Measurements from ENCODE around the gene DMD.

Gene DMD

DNA sequence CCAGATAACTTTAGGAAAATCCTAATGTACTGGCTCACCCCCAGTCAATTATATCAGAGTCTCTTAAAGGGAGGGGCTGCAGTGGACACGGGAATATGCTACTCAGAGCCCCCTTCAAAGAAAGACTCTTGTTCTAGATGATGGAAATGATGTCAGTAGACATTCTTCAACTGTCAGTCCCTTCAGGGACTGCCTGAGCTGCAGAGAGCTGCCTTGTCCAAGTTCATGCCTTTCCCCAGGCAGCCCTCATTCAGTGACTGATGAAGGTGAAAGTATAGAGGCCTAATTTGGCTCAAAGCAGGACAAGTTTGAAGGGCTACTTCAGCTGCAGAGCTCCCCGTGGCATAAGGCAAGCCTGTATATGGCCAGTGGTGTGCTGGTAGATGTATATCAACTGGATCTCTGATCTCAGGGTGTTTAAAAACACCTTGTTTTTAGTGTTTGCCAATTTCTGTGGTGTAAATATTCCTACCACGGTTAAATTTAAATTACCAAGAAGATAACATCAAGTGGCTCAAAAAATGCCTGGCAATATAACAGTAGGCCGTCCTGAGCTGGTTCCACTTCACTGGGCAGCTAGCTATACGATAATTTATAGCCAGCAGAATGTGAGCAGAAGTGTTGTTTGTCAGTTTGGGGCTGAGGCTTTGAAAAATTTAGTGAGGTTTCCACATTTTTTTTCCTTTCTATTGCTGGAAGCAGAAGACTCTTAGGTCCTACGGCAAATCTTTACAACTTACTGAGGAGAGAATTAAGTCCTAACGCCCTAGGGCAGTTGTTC lies 1390.7 kb downstream of the DMD start:
- FAIRE-seq = no peak

- no peak for FAIRE-seq
Observed at GRCh38 chrX:31819455-31819854, 1391.9 kb downstream of the DMD start.

DNA sequence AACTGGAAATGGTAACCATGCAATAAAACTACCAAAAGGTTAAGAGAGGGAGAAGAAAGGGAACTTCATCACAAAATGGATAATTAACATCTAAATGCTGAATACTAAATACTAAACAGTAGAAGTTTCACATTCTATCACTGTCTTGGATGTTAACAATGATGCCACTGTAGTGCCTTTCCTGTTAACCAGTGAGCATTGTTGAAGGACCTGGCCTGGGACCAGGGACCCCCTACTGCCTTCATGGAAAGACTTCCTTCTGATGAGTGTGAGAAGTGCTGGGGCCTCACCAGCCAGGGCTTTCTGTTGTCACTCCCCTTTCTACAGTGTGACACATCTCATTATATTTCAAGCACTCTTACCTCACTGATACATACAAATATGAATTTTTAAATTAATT lies 1400.2 kb downstream of the DMD start:
- FAIRE-seq = no peak

DNA sequence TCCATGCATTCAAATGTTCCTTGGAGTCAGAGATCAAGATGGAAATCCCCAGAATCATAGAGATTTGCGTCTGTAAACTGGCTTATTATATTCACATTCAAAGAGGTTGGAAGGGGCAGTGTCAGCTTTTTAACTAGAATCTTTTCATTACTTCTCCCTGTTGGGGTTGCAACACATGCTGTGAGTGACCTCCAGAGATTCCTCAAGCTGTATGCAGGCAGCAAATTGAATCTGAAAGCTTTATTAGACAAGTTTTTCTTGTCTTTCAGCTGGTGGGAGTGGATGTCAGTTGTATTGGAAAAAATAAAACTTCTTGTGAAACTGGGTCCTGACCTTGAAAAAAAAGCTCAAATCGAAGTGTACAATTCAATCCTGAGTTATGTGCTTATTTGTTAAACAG lies 1403.0 kb downstream of the DMD start:
- peak; percentile 45 for FAIRE-seq

DNA sequence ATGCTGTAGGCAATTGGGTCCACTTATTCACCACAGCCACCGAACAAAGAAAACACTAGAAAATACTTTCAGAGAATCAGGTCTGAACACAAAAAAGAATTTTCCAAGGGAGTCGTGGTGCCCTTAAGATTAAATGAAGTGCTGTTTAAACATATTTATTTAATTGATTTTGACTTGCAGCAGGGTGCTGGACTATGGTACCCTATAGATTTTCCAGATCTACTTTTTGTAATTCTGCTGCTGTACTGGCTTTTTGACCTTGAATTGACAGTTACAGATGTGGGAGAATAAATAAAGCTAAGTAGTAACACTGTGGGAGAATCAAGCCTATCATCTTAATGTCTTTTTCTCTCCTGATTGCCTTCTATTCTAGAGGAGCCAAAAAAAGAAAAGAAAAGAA lies 1404.2 kb downstream of the DMD start:
- FAIRE-seq = no peak

DNA sequence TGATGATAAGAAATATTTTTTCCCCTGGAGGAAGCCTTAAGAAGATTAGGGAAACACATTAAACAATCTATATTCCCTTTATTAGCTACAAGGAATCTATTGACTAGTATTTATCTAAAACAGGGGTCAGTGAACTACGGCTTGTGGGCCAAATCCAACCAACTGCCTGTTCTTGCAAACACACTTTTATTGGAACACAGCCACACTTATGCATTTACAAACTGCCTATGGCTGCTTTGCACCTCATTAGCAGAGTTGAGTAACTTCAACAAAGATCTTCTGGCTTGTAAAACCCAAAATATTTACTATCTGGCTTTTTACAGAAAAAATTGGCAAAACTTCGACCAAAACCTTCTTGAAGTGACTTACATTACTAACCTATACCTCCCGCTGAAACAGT lies 1405.6 kb downstream of the DMD start:
- no peak for FAIRE-seq

DNA sequence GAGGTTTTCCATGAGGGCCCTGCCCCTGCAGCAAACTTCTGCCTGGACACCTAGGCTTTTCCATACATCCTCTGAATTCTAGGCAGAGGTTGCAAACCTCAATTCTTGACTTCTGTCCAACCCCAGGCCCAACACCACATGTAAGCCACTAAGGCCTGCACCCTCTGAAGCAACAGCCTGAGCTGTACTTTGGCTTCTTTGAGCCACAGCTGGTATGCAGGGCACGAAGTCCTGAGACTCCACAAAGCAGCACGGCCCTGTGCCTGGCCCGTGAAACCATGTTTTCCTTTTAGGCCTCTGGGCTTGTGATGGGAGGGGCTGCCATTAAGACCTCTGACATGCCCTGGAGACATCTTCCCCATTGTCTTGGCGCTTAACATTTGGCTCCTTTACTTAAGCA lies 1411.1 kb downstream of the DMD start:
- no peak for FAIRE-seq

DNA sequence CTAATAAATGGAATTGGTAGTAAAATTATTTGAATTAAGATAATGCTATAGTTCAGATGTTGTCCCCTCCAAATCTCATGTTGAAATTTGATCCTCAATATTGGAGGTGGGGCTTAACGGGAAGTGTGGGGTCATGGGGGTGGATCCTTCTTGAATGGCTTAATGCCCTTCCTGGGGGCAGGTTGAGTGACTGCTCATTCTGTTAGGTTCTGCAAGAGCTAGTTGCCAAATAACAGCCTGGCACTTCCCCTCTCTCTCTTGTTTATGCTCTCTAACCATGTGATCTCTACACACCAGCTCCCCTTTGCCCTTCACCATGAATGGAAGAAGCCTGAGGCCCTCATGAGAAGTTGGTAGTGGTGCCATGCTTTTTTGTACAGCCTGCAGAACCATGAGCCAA lies 1414.7 kb downstream of the DMD start:
- FAIRE-seq = no peak

GRCh38 chrX:31747411-31747810 lies 1463.9 kb downstream of the DMD start:
- no peak for FAIRE-seq

DNA sequence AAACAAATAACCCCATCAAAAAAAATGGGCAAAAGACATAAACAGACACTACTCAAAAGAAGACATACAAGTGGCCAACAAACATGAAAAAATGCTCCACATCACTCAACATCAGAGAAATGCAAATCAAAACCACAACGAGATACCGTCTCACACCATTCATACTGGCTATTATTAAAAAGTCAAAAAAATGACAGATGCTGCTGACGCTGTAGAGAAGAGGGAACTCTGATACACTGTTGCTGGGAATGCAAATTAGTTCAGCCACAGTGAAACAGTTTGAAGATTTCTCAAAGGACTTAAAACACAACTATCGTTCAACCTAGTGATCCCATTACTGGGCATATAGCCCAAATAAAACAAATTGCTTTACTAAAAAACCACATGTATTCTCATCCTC lies 1468.3 kb downstream of the DMD start:
- FAIRE-seq = no peak

- no peak for FAIRE-seq
Observed at GRCh38 chrX:31717474-31717873, 1493.9 kb downstream of the DMD start.

- no peak for FAIRE-seq
Observed at GRCh38 chrX:31715675-31716074, 1495.7 kb downstream of the DMD start.

DNA sequence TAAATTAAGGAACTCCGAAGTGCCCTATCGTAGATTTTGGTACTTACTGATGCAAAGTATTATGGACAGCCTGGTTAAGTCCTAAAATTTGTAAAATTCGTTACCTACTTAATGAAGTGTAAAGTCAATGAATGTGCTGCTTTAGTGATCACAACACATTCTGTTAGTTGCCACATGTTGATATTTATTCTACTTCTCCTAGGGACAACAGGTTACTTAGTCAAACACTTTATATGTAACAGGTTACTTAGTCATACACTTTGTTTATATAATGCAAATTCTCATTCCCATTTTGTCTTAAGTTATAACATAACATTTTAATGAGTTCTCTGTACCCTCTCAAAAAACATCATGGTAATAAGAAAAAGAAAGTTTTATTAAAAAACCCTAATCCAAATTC lies 1496.6 kb downstream of the DMD start:
- FAIRE-seq = no peak

GRCh38 chrX:31713120-31713519 lies 1498.2 kb downstream of the DMD start:
- no peak for FAIRE-seq

DNA sequence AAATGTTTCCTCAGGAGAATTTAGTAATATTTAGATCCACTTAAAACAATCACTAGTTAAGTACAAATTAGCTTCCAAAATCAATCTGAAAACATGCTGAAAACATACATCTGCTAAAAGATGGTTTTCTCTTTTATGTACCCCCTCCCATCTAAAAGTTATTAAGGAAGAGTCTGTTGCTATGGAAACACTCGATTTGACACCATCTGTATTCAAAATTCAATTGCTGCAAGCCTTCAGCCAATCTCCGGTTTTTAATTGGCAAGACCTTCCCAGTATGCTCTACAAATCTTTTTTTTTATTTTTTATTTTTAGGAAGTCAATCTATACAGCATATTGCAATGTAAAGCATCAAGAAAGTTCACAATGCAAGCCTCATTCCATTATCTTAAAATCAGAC lies 1500.2 kb downstream of the DMD start:
- peak; percentile 33 for FAIRE-seq

- peak; percentile 82 for FAIRE-seq
Observed at GRCh38 chrX:31708116-31708515, 1503.2 kb downstream of the DMD start.

GRCh38 chrX:31706466-31706865 lies 1504.9 kb downstream of the DMD start:
- peak; percentile 62 for FAIRE-seq

DNA sequence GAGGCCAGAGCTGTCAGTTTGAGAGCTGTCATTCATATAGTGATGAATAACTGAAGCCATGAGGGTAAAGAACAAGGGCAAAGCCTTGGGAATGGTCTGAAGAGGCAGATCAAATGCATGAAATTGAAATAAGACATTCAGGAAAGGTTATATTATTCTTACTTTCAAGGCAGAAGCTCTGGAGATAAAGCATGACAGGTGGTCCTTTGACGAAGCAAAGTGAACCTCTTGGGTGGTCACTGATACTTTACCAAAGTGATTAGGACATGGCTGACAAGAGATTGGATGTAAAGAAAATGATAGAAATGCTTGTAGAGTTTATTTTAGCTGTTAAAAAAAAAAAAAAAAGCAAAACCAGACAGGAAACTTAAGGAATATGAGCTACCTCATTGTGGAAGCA lies 1505.5 kb downstream of the DMD start:
- no peak for FAIRE-seq

DNA sequence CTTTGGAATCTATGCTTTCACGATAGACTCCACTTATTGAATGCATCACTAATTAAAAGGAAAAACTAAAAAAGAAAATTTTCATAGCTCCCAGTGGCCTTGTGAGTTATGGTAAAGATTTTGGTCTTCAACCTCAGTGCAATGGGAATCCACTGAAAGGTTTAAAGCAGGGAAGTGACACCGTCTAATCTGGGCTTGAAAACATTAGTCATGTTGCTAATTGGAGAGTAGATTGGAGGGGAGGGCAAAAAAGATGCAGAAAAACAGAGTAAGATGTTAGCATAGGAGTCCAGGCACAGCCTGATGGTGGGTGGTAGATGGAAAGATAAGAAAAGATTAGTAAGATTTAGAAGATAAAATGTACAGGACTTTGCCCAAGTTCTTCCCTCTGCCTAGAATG lies 1506.4 kb downstream of the DMD start:
- no peak for FAIRE-seq

- FAIRE-seq = no peak
Observed at GRCh38 chrX:31702222-31702621, 1509.1 kb downstream of the DMD start.

DNA sequence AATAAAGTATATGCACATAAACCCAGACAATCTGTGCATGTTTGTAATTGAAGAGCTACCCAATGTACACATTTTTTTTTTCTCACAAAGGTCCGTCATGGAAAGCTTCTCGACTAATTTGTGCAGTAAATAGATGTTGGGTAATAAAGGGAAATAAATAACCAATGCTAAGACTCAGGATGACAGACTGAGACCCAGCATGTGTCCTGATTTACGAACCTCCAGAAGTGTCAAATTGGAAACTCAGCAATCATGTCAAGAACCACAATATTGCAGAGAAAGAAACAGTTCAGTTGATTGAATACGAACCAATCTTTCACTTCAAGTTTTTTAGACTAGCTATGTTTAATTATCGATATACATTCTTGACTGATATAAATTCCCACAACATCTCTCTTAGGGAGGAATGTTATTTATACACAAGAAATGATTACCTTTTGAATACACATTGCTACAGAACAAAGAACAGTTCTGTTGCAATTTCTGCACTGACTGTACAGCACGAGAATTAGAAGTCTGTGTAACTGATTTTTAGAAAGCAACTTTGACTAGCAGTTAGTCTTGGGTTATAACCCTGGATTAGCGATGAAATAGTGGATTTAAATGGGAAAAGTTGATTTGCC lies 1513.9 kb downstream of the DMD start:
- FAIRE-seq = no peak

- FAIRE-seq = no peak
Observed at GRCh38 chrX:31679861-31680260, 1531.5 kb downstream of the DMD start.

GRCh38 chrX:31670245-31670644 lies 1541.1 kb downstream of the DMD start:
- no peak for FAIRE-seq

DNA sequence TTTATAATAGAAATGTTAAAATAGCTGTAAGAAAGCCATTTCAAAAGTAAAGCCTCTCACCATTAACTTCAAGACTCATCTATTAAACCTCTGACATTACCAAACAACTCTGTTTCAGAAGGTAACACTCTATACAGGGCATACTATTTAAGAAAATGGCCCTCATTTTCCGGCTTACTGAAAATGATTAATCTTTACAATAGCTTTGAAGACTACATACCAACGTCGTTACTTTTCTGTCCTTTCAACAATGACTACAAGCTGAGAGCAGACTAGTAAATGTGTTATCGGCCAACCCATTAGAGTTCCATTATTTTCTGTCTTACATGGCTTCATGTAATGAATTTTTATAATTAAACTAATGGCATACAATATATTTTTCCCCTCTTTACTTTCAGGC lies 1545.9 kb downstream of the DMD start:
- peak; percentile 17 for FAIRE-seq

- FAIRE-seq = no peak
Observed at GRCh38 chrX:31663172-31663571, 1548.2 kb downstream of the DMD start.
